ENCODE measurements around the gene PSMD8. TPM values are rescaled to one million over a fixed set of nuclear protein-coding genes. Genes with fewer than 3 reads are reported as not detected.

The PSMD8 gene
- total RNA-seq (203 and 215 TPM in 2 replicates), polyA plus RNA-seq (543 and 714 TPM in 2 replicates), polyA minus RNA-seq (310 and 321 TPM in 2 replicates), Bru-seq, nascent RNA (percentile 66 among the genes with signal in this experiment), BruChase-seq, experiment 1, labeled RNA remaining after a 6-hour chase (percentile 92 among the genes with signal in this experiment), BruChase-seq, experiment 2, labeled RNA remaining after a 2-hour chase (percentile 78 among the genes with signal in this experiment)
- 460 and 462 TPM in 2 replicates for polyA plus RNA-seq (2011; cell fraction: cytosol; rRNA removed)
- polyA plus RNA-seq (2011; cell fraction: nucleus; rRNA removed): 162 and 183 TPM in 2 replicates
- 245 and 272 TPM in 2 replicates for polyA plus RNA-seq (2012)
- 81.4 TPM for polyA minus RNA-seq (2011; cell fraction: cytosol; rRNA and poly(A)+ RNA removed)
- polyA minus RNA-seq (2011; cell fraction: nucleus; rRNA and poly(A)+ RNA removed): 52.3 and 55.7 TPM in 2 replicates
- long read RNA-seq, transcript PSMD8-208 (6 exons, 771 nt): minor isoform, 18 of 941 reads
- long read RNA-seq, transcript PSMD8-201 (7 exons, 1,553 nt): major isoform, 890 of 941 reads
- long read RNA-seq, partial matches to known transcripts: 16 of 941 reads
- long read RNA-seq, other reads (novel, unspliced or antisense): 17 of 941 reads

- DNase-seq (ENCODE audit: low read depth, low spot score): peak; percentile 99
- Histone ChIP-seq H2AFZ (ENCODE audit: low read depth, low read length) (peak within 1 kb of the TSS; percentile 98), H3K79me2 (ENCODE audit: control insufficient read depth, insufficient read depth, low read length) (peaks cover 27% of the 10 kb centered on the region), H3K9ac (replicated peaks; ENCODE audit: extremely low read depth, insufficient read depth, low read length) (peak within 1 kb of the TSS; percentile 95), H3K4me1 (ENCODE audit: control insufficient read depth, extremely low read depth, insufficient read depth, low read length) (peaks cover 14% of the 10 kb centered on the region), H3K36me3 (ENCODE audit: control insufficient read depth in 2 of 2, extremely low read depth in 1 of 2, insufficient read depth in 2 of 2, low read length in 2 of 2) (peaks cover 0 to 15% of the 10 kb centered on the region in 2 experiments), H3K27ac (ENCODE audit: insufficient read depth, low read depth, low read length) (peak within 1 kb of the TSS; percentile 87), H4K20me1 (replicated peaks; ENCODE audit: control insufficient read depth, extremely low read depth, insufficient read depth, low read length) (no peaks in the 10 kb centered on the region), H3K27me3 (ENCODE audit: control insufficient read depth in 2 of 2, insufficient read depth in 2 of 2, low read length in 2 of 2) (peaks cover 4 to 5% of the 10 kb centered on the region in 2 experiments), H3K4me3 (replicated peaks in 1 of 3; ENCODE audit: insufficient read depth in 1 of 3, low read depth in 1 of 3, low read length in 3 of 3) (peak within 1 kb of the TSS; percentile 70 to 86 (median 70)), H3K9me1 (replicated peaks; ENCODE audit: control insufficient read depth, extremely low read depth, insufficient read depth, low read length) (no peaks in the 10 kb centered on the region), H3K9me3 (replicated peaks; ENCODE audit: control insufficient read depth, insufficient read depth, low read length) (no peaks in the 10 kb centered on the region), H3K4me2 (ENCODE audit: insufficient read depth, low read length) (peak within 1 kb of the TSS; percentile 93)
- BruUV-seq (replicated peaks): no TSS peak
- ChIA-PET CTCF (interaction anchor here (0.8 to 1.8 kb wide), 17 partner anchors 10 to 556 kb away, joined by 3 to 20 read pairs (median 4); partner anchors contain the start of genes CATSPERG, FAM98C, GGN and MRPS12), POLR2A (interaction anchor here (0.6 to 1.9 kb wide), 6 partner anchors 12 to 968 kb away, joined by 3 to 39 read pairs (median 8); partner anchors contain the start of genes CATSPERG, FAM98C, GGN and SAMD4B)
- FAIRE-seq: peak; percentile 98
- dilution Hi-C loops (cut with MboI; ENCODE audit: extremely low pct_ligation_motif_present, low sequenced_read_pairs): no loop called here
- intact Hi-C loops (cut with micrococcal nuclease): loop anchor here (1.0 to 2.0 kb wide), 5 partner anchors 12 to 130 kb away; partner anchors contain the start of genes CATSPERG, FAM98C, GGN and SPRED3
- TF ChIP-seq POLR2A (IDR thresholded peaks at IDR 0.05; ENCODE audit: low read depth, low read length) (peak; percentile 98), CTCF (IDR thresholded peaks at IDR 0.05; ENCODE audit: extremely low read depth in 1 of 2, insufficient read depth in 1 of 2, low read depth in 1 of 2, low read length in 2 of 2) (peak in 1 of 2 donors; percentile 33), MAX (IDR thresholded peaks at IDR 0.05; ENCODE audit: insufficient read depth, insufficient read length) (peak; percentile 52), JUN (IDR thresholded peaks at IDR 0.05; ENCODE audit: borderline replicate concordance, insufficient read depth, insufficient read length, low read depth) (peak; percentile 23), FOS (IDR thresholded peaks at IDR 0.05; ENCODE audit: borderline replicate concordance, insufficient read depth, low read length) (no peak), POLR2AphosphoS5 (IDR thresholded peaks at IDR 0.05; ENCODE audit: insufficient read depth, low read depth, low read length) (peak; percentile 99), EZH2 (IDR thresholded peaks at IDR 0.05; ENCODE audit: borderline replicate concordance, low read depth, low read length, severe bottlenecking) (no peak), MYC (IDR thresholded peaks at IDR 0.05; ENCODE audit: low read depth, low read length) (no peak)
These were observed at the start of gene PSMD8 for GRCh38 chr19:38374332-38375097. Gene PSMD8 (plus strand): TSS chr19:38374571. CDS start chr19:38374602, 31 bp downstream.
